Measurements from ENCODE around the gene PLD3.

DNA sequence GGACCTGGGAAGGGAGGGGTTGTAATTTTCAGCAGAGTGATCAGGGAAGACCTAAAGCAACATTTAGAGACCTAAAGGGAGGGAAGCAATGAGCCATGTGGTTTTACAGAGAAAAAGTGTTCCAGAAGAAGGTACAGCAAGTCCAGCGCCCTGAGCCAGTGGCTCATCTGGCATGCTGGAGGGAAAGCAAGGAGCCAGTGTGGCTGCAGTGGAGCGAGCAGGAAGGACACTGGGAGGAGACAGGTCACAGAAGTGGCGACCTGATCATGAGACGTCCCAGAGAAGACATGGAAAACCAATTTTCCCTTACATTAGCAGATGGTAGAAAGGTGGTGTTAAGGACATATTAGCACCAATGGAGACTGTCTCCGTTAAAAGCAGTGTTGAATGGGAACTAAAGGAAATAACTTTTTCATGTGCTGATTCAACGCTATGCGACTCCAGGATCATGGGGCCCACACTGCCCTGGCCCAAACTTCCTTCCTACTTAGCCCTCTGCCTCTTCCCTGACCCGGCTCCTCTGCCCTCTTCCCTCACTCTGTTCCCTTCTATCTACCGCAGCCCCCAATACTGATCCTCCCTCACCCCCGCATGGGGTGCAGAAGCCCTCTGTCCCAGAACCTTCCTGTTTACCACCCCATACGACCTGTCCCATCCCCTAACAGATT lies 5.7 kb upstream of the PLD3 start:
- TF ChIP-seq, protein P1, sequence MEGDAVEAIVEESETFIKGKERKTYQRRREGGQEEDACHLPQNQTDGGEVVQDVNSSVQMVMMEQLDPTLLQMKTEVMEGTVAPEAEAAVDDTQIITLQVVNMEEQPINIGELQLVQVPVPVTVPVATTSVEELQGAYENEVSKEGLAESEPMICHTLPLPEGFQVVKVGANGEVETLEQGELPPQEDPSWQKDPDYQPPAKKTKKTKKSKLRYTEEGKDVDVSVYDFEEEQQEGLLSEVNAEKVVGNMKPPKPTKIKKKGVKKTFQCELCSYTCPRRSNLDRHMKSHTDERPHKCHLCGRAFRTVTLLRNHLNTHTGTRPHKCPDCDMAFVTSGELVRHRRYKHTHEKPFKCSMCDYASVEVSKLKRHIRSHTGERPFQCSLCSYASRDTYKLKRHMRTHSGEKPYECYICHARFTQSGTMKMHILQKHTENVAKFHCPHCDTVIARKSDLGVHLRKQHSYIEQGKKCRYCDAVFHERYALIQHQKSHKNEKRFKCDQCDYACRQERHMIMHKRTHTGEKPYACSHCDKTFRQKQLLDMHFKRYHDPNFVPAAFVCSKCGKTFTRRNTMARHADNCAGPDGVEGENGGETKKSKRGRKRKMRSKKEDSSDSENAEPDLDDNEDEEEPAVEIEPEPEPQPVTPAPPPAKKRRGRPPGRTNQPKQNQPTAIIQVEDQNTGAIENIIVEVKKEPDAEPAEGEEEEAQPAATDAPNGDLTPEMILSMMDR (IDR thresholded peaks at IDR 0.05), result no peak
- no peak for TF ChIP-seq POLR2A (IDR thresholded peaks at IDR 0.05)

Data from uterus (tissue), 2 donors.